Prostate gland (tissue), 2 donors: Measurements from ENCODE around the gene ADSS2.
"Not testable (repeated sequence)": the region's sequence is repeated elsewhere in the genome, so short reads cannot be mapped to it uniquely, and the experiment has no call there.

Experiments
- POLR2AphosphoS5 ChIP-seq: sonication (generic); formaldehyde crosslinking; IDR thresholded peaks from one replicate; pipeline ENCODE4 v1.6.1; 2017; ENCODE audit warnings: antibody characterized with exemption
- TF ChIP-seq, protein P1 (sequence below), 4 experiments: fragments of 200-600 bp in 2 of 4; fragments of 450-650 bp in 2 of 4; sonication (generic) in 2 of 4; IDR thresholded peaks; 1 replicate in 3 of 4; 2 replicates in 1 of 4; pipeline ENCODE4 v1.5.1; 2016 to 2019; ENCODE audit warnings: antibody characterized with exemption in 4 of 4, mild to moderate bottlenecking in 2 of 4, moderate library complexity in 2 of 4

DNA sequence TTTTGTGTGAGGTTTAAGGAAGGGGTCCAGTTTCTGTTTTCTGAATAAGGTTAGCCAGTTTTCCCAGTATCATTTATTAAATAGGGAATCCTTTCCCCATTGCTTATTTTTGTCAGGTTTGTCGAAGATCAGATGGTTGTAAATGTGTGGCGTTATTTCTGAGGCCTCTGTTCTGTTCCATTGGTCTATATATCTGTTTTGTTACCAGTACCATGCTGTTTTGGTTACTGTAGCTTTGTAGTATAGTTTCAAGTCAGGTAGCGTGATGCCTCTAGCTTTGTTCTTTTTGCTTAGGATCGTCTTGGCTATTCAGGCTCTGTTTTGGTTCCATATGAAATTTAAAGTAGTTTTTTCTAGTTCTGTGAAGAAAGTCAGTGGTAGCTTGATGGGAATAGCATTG lies 48.8 kb upstream of the ADSS2 start:
- TF ChIP-seq, protein P1, sequence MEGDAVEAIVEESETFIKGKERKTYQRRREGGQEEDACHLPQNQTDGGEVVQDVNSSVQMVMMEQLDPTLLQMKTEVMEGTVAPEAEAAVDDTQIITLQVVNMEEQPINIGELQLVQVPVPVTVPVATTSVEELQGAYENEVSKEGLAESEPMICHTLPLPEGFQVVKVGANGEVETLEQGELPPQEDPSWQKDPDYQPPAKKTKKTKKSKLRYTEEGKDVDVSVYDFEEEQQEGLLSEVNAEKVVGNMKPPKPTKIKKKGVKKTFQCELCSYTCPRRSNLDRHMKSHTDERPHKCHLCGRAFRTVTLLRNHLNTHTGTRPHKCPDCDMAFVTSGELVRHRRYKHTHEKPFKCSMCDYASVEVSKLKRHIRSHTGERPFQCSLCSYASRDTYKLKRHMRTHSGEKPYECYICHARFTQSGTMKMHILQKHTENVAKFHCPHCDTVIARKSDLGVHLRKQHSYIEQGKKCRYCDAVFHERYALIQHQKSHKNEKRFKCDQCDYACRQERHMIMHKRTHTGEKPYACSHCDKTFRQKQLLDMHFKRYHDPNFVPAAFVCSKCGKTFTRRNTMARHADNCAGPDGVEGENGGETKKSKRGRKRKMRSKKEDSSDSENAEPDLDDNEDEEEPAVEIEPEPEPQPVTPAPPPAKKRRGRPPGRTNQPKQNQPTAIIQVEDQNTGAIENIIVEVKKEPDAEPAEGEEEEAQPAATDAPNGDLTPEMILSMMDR (IDR thresholded peaks at IDR 0.05): not testable (repeated sequence)
- TF ChIP-seq POLR2AphosphoS5: not testable (repeated sequence)
